OCI-LY7 (cell line): ENCODE results near the gene FBXO31. TPM values are rescaled to one million over a fixed set of nuclear protein-coding genes. Genes with fewer than 3 reads are reported as not detected.

Experiments
- BruUV-seq: library from RNA; stranded (reverse); fragments of 400-500 nt; replicated peaks from 2 replicates; lab custom pipeline; 2021; lab: Mats Ljungman, UMichigan
- CTCF ChIA-PET: fragments of 300-600 bp; sonication (Branson Sonifier 250); formaldehyde crosslinking; loops from one replicate; lab custom pipeline; 2022; ENCODE audit warnings: antibody characterized with exemption; ENCODE audit not compliant: unreplicated experiment; lab: Charles Lee
- POLR2A ChIA-PET: fragments of 300-600 bp; sonication (Branson Sonifier 250); formaldehyde crosslinking; loops from one replicate; lab custom pipeline; 2022; ENCODE audit warnings: antibody characterized with exemption; lab: Charles Lee
- DNase-seq: peaks from one replicate; pipeline ENCODE4 v3.0.0-alpha.2; 2015; ENCODE audit warnings: low spot score
- H2AFZ ChIP-seq: fragments of 200-600 bp; sonication (generic), shearing (Covaris generic); 2 replicates; pipeline ENCODE4 v1.6.1; 2014; ENCODE audit warnings: mild to moderate bottlenecking, antibody characterized with exemption, low read length, moderate library complexity
- H3K27ac ChIP-seq: fragments of 200-600 bp; sonication (generic); 2 replicates; pipeline ENCODE4 v1.5.1; 2014; ENCODE audit warnings: mixed run types, low read depth, mild to moderate bottlenecking, moderate library complexity, low read length, inconsistent platforms; ENCODE audit not compliant: poor library complexity, severe bottlenecking
- H3K36me3 ChIP-seq: fragments of 200-600 bp; sonication (generic); 2 replicates; pipeline ENCODE4 v1.6.1; 2014; ENCODE audit warnings: mild to moderate bottlenecking, antibody characterized with exemption, low read length, moderate library complexity, mixed read lengths; ENCODE audit not compliant: insufficient read depth
- H3K4me1 ChIP-seq: fragments of 200-600 bp; sonication (generic); 2 replicates; pipeline ENCODE4 v1.5.1; 2014; ENCODE audit warnings: mild to moderate bottlenecking, low read length; ENCODE audit not compliant: insufficient read depth, poor library complexity, severe bottlenecking
- H3K4me2 ChIP-seq: fragments of 200-600 bp; sonication (generic); 2 replicates; pipeline ENCODE4 v1.6.1; 2014; ENCODE audit warnings: mild to moderate bottlenecking, low read length
- H3K4me3 ChIP-seq: fragments of 200-600 bp; sonication (generic); 2 replicates; pipeline ENCODE4 v1.5.1; 2014; ENCODE audit warnings: mild to moderate bottlenecking, low read depth, low read length; ENCODE audit not compliant: poor library complexity, severe bottlenecking
- H3K79me2 ChIP-seq: fragments of 200-600 bp; sonication (generic); 2 replicates; pipeline ENCODE4 v1.6.1; 2016; ENCODE audit warnings: low read depth, mild to moderate bottlenecking, low read length, moderate library complexity, mixed read lengths; ENCODE audit not compliant: insufficient read depth
- H3K9me2 ChIP-seq: fragments of 200-600 bp; sonication (generic); 2 replicates; pipeline ENCODE4 v1.6.1; 2016; ENCODE audit warnings: mild to moderate bottlenecking, low read length, mixed read lengths; ENCODE audit not compliant: insufficient read depth
- H3K9me3 ChIP-seq: fragments of 200-600 bp; sonication (generic); 2 replicates; pipeline ENCODE4 v1.6.1; 2014; ENCODE audit warnings: mild to moderate bottlenecking, mixed run types, low read length, mixed read lengths
- H4K20me1 ChIP-seq: fragments of 200-600 bp; sonication (generic); 2 replicates; pipeline ENCODE4 v1.6.1; 2014; ENCODE audit warnings: mild to moderate bottlenecking, antibody characterized with exemption, low read length, moderate library complexity, mixed read lengths; ENCODE audit not compliant: insufficient read depth
- CTCF ChIP-seq: fragments of 200-600 bp; sonication (generic); conservative IDR thresholded peaks from 2 replicates; pipeline ENCODE4 v1.5.1; 2014; ENCODE audit warnings: mild to moderate bottlenecking, antibody characterized with exemption, low read length, moderate library complexity, mixed read lengths
- EZH2phosphoT487 ChIP-seq: fragments of 200-600 bp; sonication (generic); IDR thresholded peaks from 2 replicates; pipeline ENCODE4 v1.6.1; 2018; ENCODE audit warnings: low read depth, borderline replicate concordance, mild to moderate bottlenecking, mixed run types, antibody characterized with exemption, low read length, moderate library complexity, mixed read lengths
- intact Hi-C: fragments of 100-400 bp; cut with micrococcal nuclease; formaldehyde crosslinking; loops from one replicate; pipeline ENCODE4 v1.10.0; 2022; ENCODE audit not compliant: unreplicated experiment
- total RNA-seq, 2 experiments: library from RNA; depleted of rRNA in 1 of 2; stranded (reverse); fragments of >200 nt in 1 of 2; shearing (Covaris generic) in 1 of 2; gene quantifications; 2 replicates each; pipeline ENCODE4 v1.2.3, GENCODE V29; 2014 to 2022

Gene FBXO31
- total RNA-seq, 2 experiments from 2014 or later: 26.0 to 32.4 TPM

GRCh38 chr16:87284183-87284582 lies 99.4 kb downstream of the FBXO31 start:
- Histone ChIP-seq H3K79me2 (no peaks in the 10 kb centered on the region), H2AFZ (no peak overlapping the region), H3K36me3 (no peaks in the 10 kb centered on the region), H4K20me1 (no peaks in the 10 kb centered on the region), H3K27ac (no peak overlapping the region), H3K9me3 (0 out of 2 replicates have a peak, but pooled peaks cover 4% of the 10 kb centered on the region), H3K4me1 (no peaks in the 10 kb centered on the region), H3K4me3 (no peak overlapping the region), H3K9me2 (no peaks in the 10 kb centered on the region), H3K4me2 (no peak overlapping the region)
- no peak for DNase-seq
- ChIA-PET POLR2A (no interaction called here), CTCF (no interaction called here)
- no TSS peak for BruUV-seq
- TF ChIP-seq EZH2phosphoT487 (no peak), CTCF (no peak)
- intact Hi-C loops: no loop called here

- Histone ChIP-seq H3K9me2 (no peaks in the 10 kb centered on the region), H3K4me2 (no peak overlapping the region), H3K36me3 (no peaks in the 10 kb centered on the region), H3K27ac (no peak overlapping the region), H3K4me3 (no peak overlapping the region), H4K20me1 (no peaks in the 10 kb centered on the region), H3K79me2 (no peaks in the 10 kb centered on the region), H3K4me1 (no peaks in the 10 kb centered on the region), H3K9me3 (no peaks in the 10 kb centered on the region), H2AFZ (no peak overlapping the region)
- ChIA-PET CTCF (no interaction called here), POLR2A (no interaction called here)
- no peak for TF ChIP-seq CTCF
- TF ChIP-seq EZH2phosphoT487: no peak
- no peak for DNase-seq
- intact Hi-C loops: loop anchor here (2.0 kb wide), 1 partner anchor 76 kb away; no protein-coding TSS in a partner anchor
- BruUV-seq: no TSS peak
Observed at GRCh38 chr16:87279094-87279658, 104.4 kb downstream of the FBXO31 start.
